HepG2 (cell line): ENCODE results near the gene KRTAP9-7.

Experiments used
- GABPA ChIP-seq, 2 experiments: IDR thresholded peaks; 2 replicates each; pipeline ENCODE4 v1.6.1; 2011 to 2016; ENCODE audit warnings: low read depth in 2 of 2, low read length in 1 of 2, missing biosample characterization in 1 of 2, missing genetic modification characterization in 1 of 2
- KAT2B ChIP-seq: fragments of 150-350 bp; IDR thresholded peaks from 2 replicates; pipeline ENCODE4 v1.6.1; 2014; ENCODE audit warnings: low read depth, low read length, borderline replicate concordance
- MAZ ChIP-seq, 2 experiments: sonication (generic) in 1 of 2; formaldehyde crosslinking in 1 of 2; IDR thresholded peaks; 2 replicates each; pipeline versions ENCODE4 v1.5.0 to v1.6.1; 2012 to 2020; ENCODE audit warnings: low read depth in 2 of 2, mild to moderate bottlenecking in 2 of 2, borderline replicate concordance in 1 of 2, improper control_type of control experiment in 1 of 2, low read length in 1 of 2, missing genetic modification reagents in 1 of 2, moderate library complexity in 1 of 2
- NFATC3 ChIP-seq: sonication (generic); formaldehyde crosslinking; IDR thresholded peaks from 2 replicates; pipeline ENCODE4 v1.5.1; 2020; ENCODE audit warnings: mild to moderate bottlenecking, missing genetic modification reagents
- STAT5B ChIP-seq: sonication (generic); formaldehyde crosslinking; IDR thresholded peaks from 2 replicates; pipeline ENCODE4 v1.4.0; 2020; ENCODE audit warnings: missing genetic modification reagents
- YY1 ChIP-seq: IDR thresholded peaks from 2 replicates; pipeline ENCODE4 v1.6.1; 2011; ENCODE audit warnings: low read length, low read depth, moderate library complexity, mild to moderate bottlenecking; ENCODE audit not compliant: insufficient read depth, insufficient replicate concordance
- ZNF317 ChIP-seq: sonication (generic); formaldehyde crosslinking; IDR thresholded peaks from 2 replicates; pipeline ENCODE4 v1.5.0; 2020; ENCODE audit warnings: mild to moderate bottlenecking, missing genetic modification reagents

- TF ChIP-seq NFATC3 (CRISPR knock-in tag) = no peak
- no peak for TF ChIP-seq STAT5B (CRISPR knock-in tag)
- no peak for TF ChIP-seq KAT2B
- no peak for TF ChIP-seq GABPA (IDR thresholded peaks at IDR 0.05; ENCODE audit: low read depth, low read length)
- no peak for TF ChIP-seq GABPA (CRISPR knock-in tag; IDR thresholded peaks at IDR 0.05; ENCODE audit: low read depth)
- TF ChIP-seq ZNF317 = no peak
- no peak for TF ChIP-seq MAZ (IDR thresholded peaks at IDR 0.05; ENCODE audit: borderline replicate concordance, low read depth, low read length)
- no peak for TF ChIP-seq MAZ (CRISPR knock-in tag; IDR thresholded peaks at IDR 0.05; ENCODE audit: low read depth)
- no peak for TF ChIP-seq YY1
These were observed 49.6 kb downstream of the KRTAP9-7 start for GRCh38 chr17:41325126-41325525.
